Stomach (tissue), 4 donors: ENCODE results near the gene TMEM8B.

Experiments used
- POLR2A ChIP-seq, 4 donors: fragments of 450-650 bp; IDR thresholded peaks; one replicate each; pipeline ENCODE4 v1.6.1; 2016; ENCODE audit warnings: antibody characterized with exemption in 4 of 4, control low read depth in 2 of 4, mild to moderate bottlenecking in 1 of 4, moderate library complexity in 1 of 4
- TF ChIP-seq, protein P1 (sequence below), 7 experiments: fragments of 450-650 bp in 4 of 7; fragments of 200-600 bp in 3 of 7; sonication (generic) in 3 of 7; IDR thresholded peaks; one replicate each; pipeline ENCODE4 v1.5.1; 2016 to 2019; ENCODE audit warnings: antibody characterized with exemption in 7 of 7, control low read depth in 2 of 7, mild to moderate bottlenecking in 1 of 7

GRCh38 chr9:35891646-35892045, 62.6 kb downstream of the TMEM8B start:
- TF ChIP-seq, protein P1, sequence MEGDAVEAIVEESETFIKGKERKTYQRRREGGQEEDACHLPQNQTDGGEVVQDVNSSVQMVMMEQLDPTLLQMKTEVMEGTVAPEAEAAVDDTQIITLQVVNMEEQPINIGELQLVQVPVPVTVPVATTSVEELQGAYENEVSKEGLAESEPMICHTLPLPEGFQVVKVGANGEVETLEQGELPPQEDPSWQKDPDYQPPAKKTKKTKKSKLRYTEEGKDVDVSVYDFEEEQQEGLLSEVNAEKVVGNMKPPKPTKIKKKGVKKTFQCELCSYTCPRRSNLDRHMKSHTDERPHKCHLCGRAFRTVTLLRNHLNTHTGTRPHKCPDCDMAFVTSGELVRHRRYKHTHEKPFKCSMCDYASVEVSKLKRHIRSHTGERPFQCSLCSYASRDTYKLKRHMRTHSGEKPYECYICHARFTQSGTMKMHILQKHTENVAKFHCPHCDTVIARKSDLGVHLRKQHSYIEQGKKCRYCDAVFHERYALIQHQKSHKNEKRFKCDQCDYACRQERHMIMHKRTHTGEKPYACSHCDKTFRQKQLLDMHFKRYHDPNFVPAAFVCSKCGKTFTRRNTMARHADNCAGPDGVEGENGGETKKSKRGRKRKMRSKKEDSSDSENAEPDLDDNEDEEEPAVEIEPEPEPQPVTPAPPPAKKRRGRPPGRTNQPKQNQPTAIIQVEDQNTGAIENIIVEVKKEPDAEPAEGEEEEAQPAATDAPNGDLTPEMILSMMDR (IDR thresholded peaks at IDR 0.05), result no peak
- TF ChIP-seq POLR2A (IDR thresholded peaks at IDR 0.05), result no peak
